ENCODE results near the gene HHATL. TPM values are rescaled to one million over a fixed set of nuclear protein-coding genes. Genes with fewer than 3 reads are reported as not detected.

Gene HHATL
- total RNA-seq, 1 experiment from 2014 or later = not detected

GRCh38 chr3:42736081-42736480, 33.5 kb upstream of the HHATL start:
- H2AFZ ChIP-seq (ENCODE audit: low read length) = no peak overlapping the region

GRCh38 chr3:42735615-42736014, 33.0 kb upstream of the HHATL start:
- no peaks in the 10 kb centered on the region for H3K9me3 ChIP-seq (ENCODE audit: low read length)
- H3K36me3 ChIP-seq (ENCODE audit: insufficient read depth, low read length) = no peaks in the 10 kb centered on the region
- H3K79me2 ChIP-seq (ENCODE audit: low read length) = no peaks in the 10 kb centered on the region
- peaks cover 7% of the 10 kb centered on the region for H3K4me1 ChIP-seq (ENCODE audit: low read length)
- H3K27ac ChIP-seq (ENCODE audit: low read length) = no peak overlapping the region
- no peak for DNase-seq
- H3K9ac ChIP-seq (ENCODE audit: low read length) = no peak overlapping the region
- H3K4me2 ChIP-seq (ENCODE audit: low read depth, low read length, poor library complexity, severe bottlenecking) = no peak overlapping the region
- H4K20me1 ChIP-seq (ENCODE audit: insufficient read depth, low read depth, low read length) = no peaks in the 10 kb centered on the region
- H3K9me2 ChIP-seq (replicated peaks; ENCODE audit: insufficient read depth, low read length) = no peaks in the 10 kb centered on the region
- H3K4me3 ChIP-seq (ENCODE audit: low read length) = no peak overlapping the region
- H3K27me3 ChIP-seq (ENCODE audit: low read length) = no peaks in the 10 kb centered on the region
- H2AFZ ChIP-seq (ENCODE audit: low read length) = no peak overlapping the region

More at GRCh38 chr3:42736081-42736480, 33.5 kb upstream of the HHATL start:
- H3K4me2 ChIP-seq (ENCODE audit: low read depth, low read length, poor library complexity, severe bottlenecking) = no peak overlapping the region
- no peaks in the 10 kb centered on the region for H3K79me2 ChIP-seq (ENCODE audit: low read length)
- no peaks in the 10 kb centered on the region for H4K20me1 ChIP-seq (ENCODE audit: insufficient read depth, low read depth, low read length)
- H3K4me3 ChIP-seq (ENCODE audit: low read length) = no peak overlapping the region
- H3K9ac ChIP-seq (ENCODE audit: low read length) = no peak overlapping the region
- no peak overlapping the region for H3K27ac ChIP-seq (ENCODE audit: low read length)
- peaks cover 7% of the 10 kb centered on the region for H3K4me1 ChIP-seq (ENCODE audit: low read length)
- H3K27me3 ChIP-seq (ENCODE audit: low read length) = no peaks in the 10 kb centered on the region
- H3K36me3 ChIP-seq (ENCODE audit: insufficient read depth, low read length) = no peaks in the 10 kb centered on the region
- no peaks in the 10 kb centered on the region for H3K9me3 ChIP-seq (ENCODE audit: low read length)
- DNase-seq = no peak
- H3K9me2 ChIP-seq (replicated peaks; ENCODE audit: insufficient read depth, low read length) = no peaks in the 10 kb centered on the region

DNA sequence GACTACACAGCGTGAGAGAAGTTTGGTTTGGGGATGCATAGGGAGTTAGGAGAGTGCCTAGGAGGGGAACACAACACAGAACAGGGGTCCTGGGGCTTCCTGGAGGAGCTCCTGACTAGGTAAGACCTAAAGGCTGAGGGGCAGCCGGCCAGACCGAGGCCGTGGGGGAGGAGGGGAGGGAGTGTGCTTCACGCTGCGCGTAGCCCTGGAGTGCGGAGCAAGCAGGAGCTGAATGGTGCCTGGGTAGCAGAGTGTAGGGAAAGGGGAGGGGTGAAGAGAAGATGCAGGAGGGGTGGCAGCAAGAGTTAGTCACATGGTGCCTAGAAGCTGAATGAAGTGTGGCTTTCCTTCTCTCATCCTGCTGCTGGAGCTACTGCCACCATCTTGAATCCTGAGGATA, 32.4 kb upstream of the HHATL start:
- peaks cover 7% of the 10 kb centered on the region for H3K4me1 ChIP-seq (ENCODE audit: low read length)
- no peak overlapping the region for H3K4me3 ChIP-seq (ENCODE audit: low read length)
- no peak overlapping the region for H3K4me2 ChIP-seq (ENCODE audit: low read depth, low read length, poor library complexity, severe bottlenecking)
- H4K20me1 ChIP-seq (ENCODE audit: insufficient read depth, low read depth, low read length) = no peaks in the 10 kb centered on the region
- no peak overlapping the region for H3K9ac ChIP-seq (ENCODE audit: low read length)
- no peaks in the 10 kb centered on the region for H3K9me3 ChIP-seq (ENCODE audit: low read length)
- H3K36me3 ChIP-seq (ENCODE audit: insufficient read depth, low read length) = no peaks in the 10 kb centered on the region
- H3K9me2 ChIP-seq (replicated peaks; ENCODE audit: insufficient read depth, low read length) = no peaks in the 10 kb centered on the region
- H3K27me3 ChIP-seq (ENCODE audit: low read length) = no peaks in the 10 kb centered on the region
- DNase-seq = no peak
- no peaks in the 10 kb centered on the region for H3K79me2 ChIP-seq (ENCODE audit: low read length)
- H2AFZ ChIP-seq (ENCODE audit: low read length) = no peak overlapping the region
- no peak overlapping the region for H3K27ac ChIP-seq (ENCODE audit: low read length)

DNA sequence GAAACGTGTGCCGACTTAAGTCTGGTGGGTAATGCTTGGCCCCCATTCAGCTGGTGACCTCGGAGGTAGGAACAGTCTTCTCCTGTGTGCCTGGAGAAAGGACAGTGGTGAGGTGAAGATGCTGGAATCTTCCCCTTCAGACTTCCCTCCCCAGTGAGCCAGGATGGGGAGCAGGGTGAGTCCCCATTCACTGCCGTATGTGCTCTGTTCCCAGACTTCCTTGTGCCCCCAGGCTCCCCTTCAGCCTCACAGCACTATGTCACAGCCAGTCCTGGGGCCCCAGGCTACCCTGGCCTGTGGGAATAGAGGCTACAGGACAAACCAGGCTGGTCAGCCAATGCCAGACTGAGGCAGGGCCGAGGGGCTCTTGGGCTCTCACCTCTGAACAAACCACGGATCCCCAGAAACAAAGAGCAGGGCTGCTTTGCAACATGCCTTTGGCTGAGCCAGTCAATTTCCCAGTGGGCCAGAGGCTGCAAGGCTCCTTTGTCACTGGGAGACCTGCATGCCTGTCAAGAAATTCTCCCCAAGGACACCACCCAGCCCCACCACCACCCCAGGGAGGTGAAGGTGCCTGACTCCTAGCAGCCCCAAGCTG, 31.8 kb upstream of the HHATL start:
- Histone ChIP-seq H3K9me3 (ENCODE audit: low read length) (no peaks in the 10 kb centered on the region), H3K9me2 (replicated peaks; ENCODE audit: insufficient read depth, low read length) (no peaks in the 10 kb centered on the region), H3K9ac (ENCODE audit: low read length) (no peak overlapping the region), H2AFZ (ENCODE audit: low read length) (no peak overlapping the region), H3K4me1 (ENCODE audit: low read length) (peaks cover 6% of the 10 kb centered on the region), H3K79me2 (ENCODE audit: low read length) (no peaks in the 10 kb centered on the region), H3K27me3 (ENCODE audit: low read length) (no peaks in the 10 kb centered on the region), H4K20me1 (ENCODE audit: insufficient read depth, low read depth, low read length) (no peaks in the 10 kb centered on the region), H3K4me3 (ENCODE audit: low read length) (no peak overlapping the region), H3K27ac (ENCODE audit: low read length) (no peak overlapping the region), H3K36me3 (ENCODE audit: insufficient read depth, low read length) (no peaks in the 10 kb centered on the region), H3K4me2 (ENCODE audit: low read depth, low read length, poor library complexity, severe bottlenecking) (no peak overlapping the region)
- DNase-seq = no peak

DNA sequence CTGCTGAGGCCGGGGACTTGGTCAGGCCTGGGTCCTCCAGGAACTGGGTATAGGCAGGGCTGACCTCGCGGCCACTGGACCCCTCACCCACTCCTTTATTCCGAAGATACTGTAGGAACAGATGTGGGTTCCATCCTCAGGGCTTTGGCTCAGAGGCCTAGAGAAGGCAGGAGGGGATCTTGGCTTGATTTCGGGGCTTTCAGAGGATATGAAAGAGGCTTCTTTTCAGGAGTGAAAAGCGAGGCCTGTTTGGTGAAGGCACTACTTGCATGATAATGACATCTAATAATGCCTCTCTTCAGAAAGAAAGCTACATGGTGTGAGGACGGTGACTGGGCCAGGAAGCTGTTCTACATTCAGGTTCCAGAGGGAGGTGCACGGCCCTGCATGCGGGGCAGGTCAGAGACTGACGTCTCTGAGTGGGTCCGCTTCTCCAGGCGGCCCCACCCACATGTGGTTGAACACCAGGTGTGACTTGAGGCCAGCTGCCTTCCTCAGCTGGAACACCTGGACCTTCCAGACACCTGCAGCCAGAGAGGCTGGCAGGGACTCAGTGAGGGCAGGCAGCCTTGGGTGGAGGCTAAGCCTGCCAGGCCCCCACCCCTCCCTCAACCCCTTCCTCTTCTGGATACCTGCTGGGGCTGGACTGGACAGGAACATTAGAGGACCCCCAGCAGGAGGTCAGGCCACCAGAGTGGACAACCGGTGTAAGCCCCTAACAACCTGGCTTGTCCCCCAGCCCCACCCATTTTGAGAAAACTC, 31.1 kb upstream of the HHATL start:
- no peak for DNase-seq
- no peak overlapping the region for H3K4me2 ChIP-seq (ENCODE audit: low read depth, low read length, poor library complexity, severe bottlenecking)
- no peaks in the 10 kb centered on the region for H3K9me2 ChIP-seq (replicated peaks; ENCODE audit: insufficient read depth, low read length)
- H3K9me3 ChIP-seq (ENCODE audit: low read length) = no peaks in the 10 kb centered on the region
- no peaks in the 10 kb centered on the region for H3K4me1 ChIP-seq (ENCODE audit: low read length)
- H3K27me3 ChIP-seq (ENCODE audit: low read length) = no peaks in the 10 kb centered on the region
- no peak overlapping the region for H3K27ac ChIP-seq (ENCODE audit: low read length)
- H3K36me3 ChIP-seq (ENCODE audit: insufficient read depth, low read length) = no peaks in the 10 kb centered on the region
- H4K20me1 ChIP-seq (ENCODE audit: insufficient read depth, low read depth, low read length) = no peaks in the 10 kb centered on the region
- no peak overlapping the region for H3K9ac ChIP-seq (ENCODE audit: low read length)
- no peaks in the 10 kb centered on the region for H3K79me2 ChIP-seq (ENCODE audit: low read length)
- no peak overlapping the region for H2AFZ ChIP-seq (ENCODE audit: low read length)
- no peak overlapping the region for H3K4me3 ChIP-seq (ENCODE audit: low read length)

- H3K9me2 ChIP-seq (replicated peaks; ENCODE audit: insufficient read depth, low read length) = no peaks in the 10 kb centered on the region
- H4K20me1 ChIP-seq (ENCODE audit: insufficient read depth, low read depth, low read length) = no peaks in the 10 kb centered on the region
- H3K9ac ChIP-seq (ENCODE audit: low read length) = no peak overlapping the region
- H3K79me2 ChIP-seq (ENCODE audit: low read length) = no peaks in the 10 kb centered on the region
- H3K27me3 ChIP-seq (ENCODE audit: low read length) = no peaks in the 10 kb centered on the region
- DNase-seq = no peak
- H3K4me2 ChIP-seq (ENCODE audit: low read depth, low read length, poor library complexity, severe bottlenecking) = no peak overlapping the region
- H3K4me1 ChIP-seq (ENCODE audit: low read length) = no peaks in the 10 kb centered on the region
- no peaks in the 10 kb centered on the region for H3K9me3 ChIP-seq (ENCODE audit: low read length)
- no peak overlapping the region for H2AFZ ChIP-seq (ENCODE audit: low read length)
- no peaks in the 10 kb centered on the region for H3K36me3 ChIP-seq (ENCODE audit: insufficient read depth, low read length)
- no peak overlapping the region for H3K27ac ChIP-seq (ENCODE audit: low read length)
- H3K4me3 ChIP-seq (ENCODE audit: low read length) = no peak overlapping the region
Measured at GRCh38 chr3:42732829-42733459, 30.3 kb upstream of the HHATL start.

DNA sequence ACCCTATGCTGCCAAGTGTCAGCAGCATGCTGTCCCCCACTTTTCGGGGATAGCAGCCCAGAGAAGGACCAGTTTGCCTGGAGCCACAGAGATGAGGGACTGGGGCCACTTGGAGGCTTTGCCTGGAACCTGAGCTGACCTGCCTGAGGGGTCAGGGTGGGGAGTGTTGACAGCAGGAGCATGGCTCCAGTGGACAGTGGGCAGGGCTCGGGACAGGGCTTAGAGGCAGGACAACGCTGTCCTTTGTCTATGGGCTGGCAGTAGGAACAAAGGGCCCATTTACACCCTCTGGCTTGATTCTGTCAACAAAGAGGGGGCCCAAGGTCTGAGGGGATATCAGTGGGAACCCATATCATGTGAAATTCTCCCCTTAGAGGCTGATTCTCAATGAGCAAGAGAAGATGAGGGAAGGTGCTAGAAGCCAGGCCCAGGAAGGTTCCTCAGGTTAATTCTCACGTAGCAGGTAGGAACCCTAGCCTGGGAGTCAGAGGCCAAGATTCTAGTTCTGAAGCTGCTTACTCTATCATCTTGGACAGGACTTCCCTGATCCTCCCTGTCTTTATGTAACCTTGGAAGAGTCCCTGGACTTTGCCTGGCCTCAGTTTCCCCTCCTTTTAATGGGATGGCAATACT, 29.7 kb upstream of the HHATL start:
- no peak overlapping the region for H3K4me2 ChIP-seq (ENCODE audit: low read depth, low read length, poor library complexity, severe bottlenecking)
- no peaks in the 10 kb centered on the region for H3K4me1 ChIP-seq (ENCODE audit: low read length)
- no peak overlapping the region for H3K4me3 ChIP-seq (ENCODE audit: low read length)
- no peaks in the 10 kb centered on the region for H3K9me2 ChIP-seq (replicated peaks; ENCODE audit: insufficient read depth, low read length)
- H3K79me2 ChIP-seq (ENCODE audit: low read length) = no peaks in the 10 kb centered on the region
- H4K20me1 ChIP-seq (ENCODE audit: insufficient read depth, low read depth, low read length) = no peaks in the 10 kb centered on the region
- H2AFZ ChIP-seq (ENCODE audit: low read length) = no peak overlapping the region
- H3K27ac ChIP-seq (ENCODE audit: low read length) = no peak overlapping the region
- H3K9me3 ChIP-seq (ENCODE audit: low read length) = no peaks in the 10 kb centered on the region
- no peaks in the 10 kb centered on the region for H3K36me3 ChIP-seq (ENCODE audit: insufficient read depth, low read length)
- H3K27me3 ChIP-seq (ENCODE audit: low read length) = no peaks in the 10 kb centered on the region
- DNase-seq = no peak
- H3K9ac ChIP-seq (ENCODE audit: low read length) = no peak overlapping the region

DNA sequence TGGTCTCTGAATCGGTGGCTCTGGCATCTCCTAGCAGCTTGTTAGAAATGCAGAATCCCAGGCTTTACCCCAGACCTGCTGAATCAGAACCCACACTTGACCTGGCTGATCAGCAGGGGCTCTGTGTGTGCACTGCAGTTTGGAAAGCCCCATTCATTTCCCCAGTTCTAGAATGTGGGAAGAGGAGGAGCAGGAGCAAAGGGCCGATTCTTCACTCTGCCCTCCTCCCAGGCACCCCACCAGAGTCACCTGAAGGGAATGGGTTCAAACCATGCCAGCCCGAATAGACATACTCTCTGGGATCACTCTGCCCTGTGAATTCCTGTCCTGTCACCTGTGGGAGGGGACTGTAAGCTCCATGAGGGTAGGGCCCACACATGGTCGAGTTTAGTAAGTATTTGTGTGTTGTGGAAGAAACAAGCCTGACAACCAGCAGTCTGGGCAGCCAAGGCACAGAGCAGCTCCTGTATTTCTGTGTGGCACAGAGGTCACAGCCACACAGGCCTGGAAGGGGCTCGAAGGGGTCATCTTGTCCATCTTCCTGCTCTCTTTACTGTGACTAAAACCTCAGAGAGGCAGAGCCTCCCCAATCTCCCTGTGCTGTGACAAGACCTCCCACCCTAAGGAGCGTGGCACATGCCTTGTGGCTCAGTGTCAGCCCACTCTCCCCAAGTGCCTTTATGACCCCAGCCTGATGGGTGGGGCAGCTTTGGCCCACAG, 29.0 kb upstream of the HHATL start:
- H3K27ac ChIP-seq (ENCODE audit: low read length) = no peak overlapping the region
- no peak overlapping the region for H3K9ac ChIP-seq (ENCODE audit: low read length)

More for the DNA sequence above, 29.0 kb upstream of the HHATL start:
- no peak overlapping the region for H3K4me3 ChIP-seq (ENCODE audit: low read length)
- H3K9me2 ChIP-seq (replicated peaks; ENCODE audit: insufficient read depth, low read length) = no peaks in the 10 kb centered on the region
- no peaks in the 10 kb centered on the region for H3K79me2 ChIP-seq (ENCODE audit: low read length)
- DNase-seq = no peak
- no peaks in the 10 kb centered on the region for H3K36me3 ChIP-seq (ENCODE audit: insufficient read depth, low read length)
- no peaks in the 10 kb centered on the region for H3K9me3 ChIP-seq (ENCODE audit: low read length)
- H3K4me2 ChIP-seq (ENCODE audit: low read depth, low read length, poor library complexity, severe bottlenecking) = no peak overlapping the region
- no peaks in the 10 kb centered on the region for H3K27me3 ChIP-seq (ENCODE audit: low read length)
- H2AFZ ChIP-seq (ENCODE audit: low read length) = no peak overlapping the region
- no peaks in the 10 kb centered on the region for H3K4me1 ChIP-seq (ENCODE audit: low read length)
- H4K20me1 ChIP-seq (ENCODE audit: insufficient read depth, low read depth, low read length) = no peaks in the 10 kb centered on the region

Measured in Karpas-422 (cell line).